ENCODE results near the gene STOML3.

The STOML3 gene

DNA sequence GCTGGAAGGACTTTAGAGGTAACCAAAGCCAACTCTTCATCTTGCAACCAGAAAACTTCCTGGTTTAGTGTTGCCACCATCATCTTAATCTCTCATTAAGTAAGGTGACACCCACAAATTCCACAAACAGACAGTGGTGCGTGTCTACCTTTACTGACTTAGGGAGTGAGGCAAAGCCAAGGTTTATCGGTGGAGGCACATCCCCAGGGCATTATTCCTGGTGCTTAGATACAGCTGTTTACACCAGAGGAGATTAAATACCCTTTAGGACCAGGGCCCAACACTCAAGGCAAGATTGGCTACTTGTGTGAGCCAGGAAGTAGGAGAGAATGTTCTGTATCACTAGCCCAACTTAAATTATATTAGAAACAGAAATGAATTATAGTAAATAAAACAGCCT lies 9.5 kb downstream of the STOML3 start:
- DNase-seq (ENCODE audit: low spot score) = no peak

DNA sequence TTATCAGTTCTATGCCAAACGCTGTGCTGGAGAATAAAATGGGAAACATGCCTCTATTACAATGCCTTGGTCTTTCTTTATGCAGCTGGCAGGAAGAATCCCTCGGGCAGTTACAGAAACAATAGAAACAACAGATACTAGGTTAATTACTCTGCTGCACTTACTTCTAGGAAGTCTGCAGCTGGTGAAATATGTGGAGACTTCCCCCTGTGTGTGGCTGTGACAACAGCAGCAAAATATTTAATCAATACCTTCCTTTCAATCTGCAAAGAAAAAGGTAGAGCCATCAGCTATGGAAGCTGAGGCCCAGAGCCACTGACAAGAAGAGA lies 9.9 kb downstream of the STOML3 start:
- DNase-seq (ENCODE audit: low spot score) = no peak

DNA sequence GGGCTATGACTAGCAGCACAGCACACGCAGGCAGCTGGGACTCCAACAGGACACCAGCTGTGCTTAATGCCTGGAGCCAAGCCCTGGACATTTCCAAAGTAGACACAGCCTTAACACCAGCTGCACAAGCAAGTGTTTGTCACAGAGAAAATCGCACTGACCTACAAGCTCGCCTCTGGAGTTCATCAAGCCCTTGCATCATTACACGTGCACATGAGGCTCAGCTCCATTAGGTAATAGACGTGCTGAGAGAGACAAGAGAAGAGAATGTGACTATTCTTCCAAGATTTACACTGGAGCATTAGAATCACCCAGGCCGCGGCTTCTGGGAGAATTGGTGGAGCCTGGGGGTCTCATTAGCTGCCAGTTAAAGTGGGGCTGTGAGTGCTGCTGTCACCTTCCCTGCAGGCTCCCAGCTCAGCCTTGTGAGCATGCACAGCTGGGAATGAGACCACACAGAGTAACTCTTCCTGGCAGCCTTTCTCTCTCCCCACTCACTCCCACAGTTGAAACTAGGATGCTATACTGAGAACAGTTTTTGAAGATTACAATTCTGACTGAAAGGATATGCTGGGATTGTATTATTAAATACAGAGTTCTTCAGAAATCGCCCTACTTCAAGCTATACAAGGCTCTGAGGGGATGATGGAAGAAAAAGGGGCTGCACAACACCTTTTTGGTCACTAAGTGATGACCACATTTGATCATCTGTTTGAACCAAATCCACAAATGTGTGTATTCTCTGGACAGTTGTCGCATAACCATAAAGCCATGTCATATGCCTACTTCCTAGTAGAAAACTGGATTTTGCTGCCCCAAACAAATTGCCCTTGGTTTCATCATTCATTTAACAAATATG lies 10.5 kb downstream of the STOML3 start:
- no peak for DNase-seq (ENCODE audit: low spot score)

DNA sequence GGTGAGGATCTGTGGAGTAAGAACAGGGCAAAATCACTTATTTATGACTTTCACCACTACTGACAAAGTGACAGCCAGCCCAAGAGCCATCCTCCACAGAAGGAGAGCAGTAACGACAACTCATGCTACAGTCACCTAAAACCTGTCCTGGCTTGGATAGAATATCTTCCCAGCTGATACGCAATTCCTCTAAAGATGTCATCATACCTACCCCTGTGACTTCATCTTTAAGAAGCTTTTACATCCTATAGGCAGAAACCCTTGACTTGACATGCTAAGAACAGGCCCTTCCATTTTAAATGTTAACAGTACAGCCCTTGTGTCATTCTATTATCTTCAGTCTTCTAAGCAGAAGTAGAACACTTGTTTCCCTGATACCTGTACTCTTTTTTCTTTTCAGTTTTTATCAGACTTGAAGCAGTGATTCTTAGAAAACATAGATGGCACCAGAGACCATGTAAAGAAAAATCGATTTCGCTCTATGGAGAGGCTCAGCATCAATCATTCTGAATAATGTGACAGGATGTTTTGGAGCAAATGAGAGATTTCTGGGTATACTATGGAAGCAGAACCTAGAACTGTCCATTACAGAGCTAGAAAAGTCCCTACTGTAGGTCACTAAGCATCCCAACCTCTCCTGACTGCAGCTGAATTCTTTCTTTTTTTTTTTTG lies 20.1 kb downstream of the STOML3 start:
- no peak for DNase-seq (ENCODE audit: low spot score)

DNA sequence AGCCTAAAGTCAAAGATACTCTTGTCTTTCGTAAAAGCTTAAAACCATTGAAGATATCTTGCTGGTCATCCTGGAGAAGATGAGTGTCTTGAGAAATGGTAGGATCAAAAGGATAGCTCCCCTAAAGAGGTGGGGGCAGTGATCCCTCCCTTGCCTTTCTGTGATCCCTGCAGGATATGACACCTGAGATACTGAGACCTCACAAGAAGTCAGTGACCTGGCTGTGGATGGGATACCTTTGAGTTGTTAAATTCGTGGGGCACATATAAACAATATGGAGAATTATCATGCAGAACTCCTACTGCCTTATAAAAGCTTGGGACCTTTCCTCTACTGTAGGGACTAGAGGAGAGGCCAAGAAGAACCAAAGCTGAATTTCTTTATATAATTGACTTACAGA lies 21.4 kb downstream of the STOML3 start:
- no peak for DNase-seq (ENCODE audit: low spot score)

DNA sequence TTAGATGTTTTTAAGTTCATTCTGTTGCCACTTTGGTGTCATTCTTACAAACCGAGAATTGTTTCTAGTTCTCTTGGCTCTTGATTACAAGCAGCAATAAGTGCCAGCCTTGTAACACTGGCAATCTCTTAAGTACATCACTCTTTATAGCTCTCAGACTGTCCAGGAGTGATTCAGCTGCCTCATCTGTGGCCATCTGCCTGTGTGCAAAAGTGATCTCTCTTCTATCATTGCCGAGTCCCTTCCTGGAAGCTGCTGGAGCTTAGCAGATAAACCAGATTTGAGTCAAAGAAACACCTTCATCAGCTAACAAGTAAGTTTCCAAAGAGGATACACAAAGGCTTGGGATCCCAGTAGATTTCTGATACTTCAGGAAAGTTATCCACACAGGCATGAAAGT lies 23.2 kb downstream of the STOML3 start:
- no peak for DNase-seq (ENCODE audit: low spot score)

DNA sequence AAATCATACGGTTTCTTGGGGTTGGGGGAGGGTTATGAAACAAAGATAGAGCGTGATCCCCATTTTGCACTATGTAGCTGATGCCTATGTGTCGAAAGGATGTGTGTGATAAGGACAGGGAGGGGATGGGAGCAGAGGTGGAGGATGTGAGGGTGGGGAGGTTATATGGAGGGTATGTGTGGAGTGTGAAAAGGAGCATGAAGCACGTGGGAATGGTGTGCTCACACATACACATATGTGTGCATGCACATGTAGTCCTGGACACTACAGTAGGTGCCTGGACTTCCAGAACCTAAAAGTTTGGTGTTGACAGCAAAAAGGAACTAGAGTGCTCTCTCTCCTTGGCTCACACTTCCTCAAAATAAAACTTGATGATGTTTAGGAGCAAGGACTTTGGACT lies 25.4 kb downstream of the STOML3 start:
- no peak for DNase-seq (ENCODE audit: low spot score)

DNA sequence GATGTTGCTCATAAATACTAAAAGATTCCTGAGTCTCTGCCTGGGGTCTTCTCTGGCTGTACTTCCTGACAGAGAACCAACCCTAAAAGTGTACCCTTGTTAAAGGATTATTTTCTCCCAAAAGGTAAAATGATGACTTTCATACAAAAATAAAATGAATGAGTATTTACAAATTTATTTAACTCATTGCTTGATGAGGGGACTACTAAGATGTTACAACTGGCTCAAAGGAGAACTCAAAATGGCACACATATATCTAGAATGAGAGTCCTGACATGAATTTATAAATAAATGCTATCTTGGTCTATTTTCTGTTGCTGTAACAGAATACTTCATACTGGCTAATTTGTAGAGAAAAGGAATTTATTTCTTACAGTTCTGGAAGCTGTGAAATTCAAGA lies 30.5 kb downstream of the STOML3 start:
- no peak for DNase-seq (ENCODE audit: low spot score)

DNA sequence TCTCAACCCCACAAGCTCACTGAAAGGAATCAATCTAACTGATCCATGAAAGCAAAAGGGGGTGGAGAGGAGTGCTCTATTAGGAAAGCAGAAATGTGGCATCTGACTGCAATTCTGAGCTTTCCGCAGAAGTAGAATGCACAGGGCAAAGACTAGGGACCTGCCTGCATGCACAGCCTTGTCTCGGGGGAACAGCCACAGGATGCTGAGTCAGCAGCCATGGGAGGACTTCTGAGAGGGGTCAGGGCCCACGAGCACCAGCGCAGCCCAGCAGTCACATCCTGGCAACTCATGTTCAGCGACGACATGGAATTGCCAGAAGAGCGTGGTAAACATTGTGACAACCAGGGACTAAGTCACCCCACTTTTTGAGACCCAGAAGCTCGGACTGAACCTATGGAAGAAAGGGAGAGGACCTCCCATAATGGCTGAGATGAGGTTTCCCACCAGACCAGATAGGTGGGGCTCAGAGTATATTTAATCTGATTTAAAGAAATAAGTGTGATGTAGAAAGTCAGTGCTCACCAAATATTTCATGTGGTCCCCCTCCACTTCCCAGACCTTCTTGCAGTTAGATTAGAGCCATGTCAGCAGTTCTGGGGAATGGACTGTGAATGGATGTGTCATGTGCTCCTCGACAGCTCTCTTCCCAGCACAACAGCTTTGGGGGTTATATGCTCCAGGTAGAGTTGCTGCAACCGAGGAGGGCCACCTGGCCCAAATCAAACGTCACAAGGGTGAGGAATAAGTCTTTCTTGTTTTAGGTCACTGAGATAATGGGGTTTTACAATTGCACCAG lies 32.6 kb downstream of the STOML3 start:
- no peak for DNase-seq (ENCODE audit: low spot score)

DNA sequence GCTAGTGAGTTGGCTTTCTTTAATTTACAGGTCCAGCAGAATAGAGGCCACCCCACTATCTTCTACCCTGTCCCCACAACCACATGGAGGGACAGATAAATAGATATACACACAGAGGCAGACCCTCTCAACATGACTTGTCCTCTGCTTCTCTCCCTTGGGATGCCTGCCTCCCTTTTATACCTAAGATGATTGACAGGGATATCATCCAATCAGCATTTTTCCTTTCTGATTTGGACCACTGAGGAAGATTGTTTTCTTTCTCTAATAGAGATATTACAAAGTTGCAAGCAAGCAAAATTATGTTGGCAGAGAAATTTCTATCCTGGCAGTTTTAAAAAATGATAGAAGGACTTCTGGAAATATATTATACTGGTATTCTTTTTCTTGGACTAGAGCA lies 35.8 kb downstream of the STOML3 start:
- no peak for DNase-seq (ENCODE audit: low spot score)

DNA sequence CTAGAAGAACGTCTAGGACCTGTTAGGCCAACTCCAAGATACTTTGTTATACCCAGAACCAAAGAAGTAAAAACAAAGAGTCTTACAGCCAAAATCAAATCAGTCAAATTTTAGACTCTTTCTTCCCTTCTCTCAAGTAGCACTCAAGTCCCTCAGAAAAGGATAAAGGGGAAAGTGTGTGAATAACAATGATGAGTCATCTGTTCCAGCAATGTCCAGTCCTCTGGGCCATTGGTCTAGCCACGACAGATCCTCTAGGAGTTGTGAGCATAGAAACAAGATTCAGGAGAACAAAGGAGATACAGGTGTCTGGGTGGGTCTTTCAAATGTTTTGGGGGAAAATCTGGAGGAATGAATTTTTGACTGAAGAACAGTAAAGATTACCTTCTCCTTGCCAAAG lies 36.3 kb downstream of the STOML3 start:
- no peak for DNase-seq (ENCODE audit: low spot score)

DNA sequence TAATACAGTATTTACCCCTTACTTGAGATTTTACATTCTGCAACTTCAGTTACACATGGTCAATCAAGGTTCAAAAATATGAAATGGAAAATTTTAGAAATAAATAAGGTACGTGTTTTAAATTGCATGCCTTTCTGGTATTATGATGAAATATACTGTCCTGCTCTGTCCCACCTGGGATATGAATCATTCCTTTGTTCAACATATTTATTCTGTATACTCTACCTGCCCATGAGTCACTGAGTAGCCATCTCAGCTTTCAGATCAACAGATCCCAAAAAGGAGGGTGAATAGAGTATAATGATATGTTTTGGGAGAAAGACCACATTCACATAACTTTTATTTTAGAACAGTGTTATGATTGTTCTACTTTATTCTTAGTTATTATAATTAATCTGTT lies 37.8 kb downstream of the STOML3 start:
- DNase-seq (ENCODE audit: low spot score) = no peak

DNA sequence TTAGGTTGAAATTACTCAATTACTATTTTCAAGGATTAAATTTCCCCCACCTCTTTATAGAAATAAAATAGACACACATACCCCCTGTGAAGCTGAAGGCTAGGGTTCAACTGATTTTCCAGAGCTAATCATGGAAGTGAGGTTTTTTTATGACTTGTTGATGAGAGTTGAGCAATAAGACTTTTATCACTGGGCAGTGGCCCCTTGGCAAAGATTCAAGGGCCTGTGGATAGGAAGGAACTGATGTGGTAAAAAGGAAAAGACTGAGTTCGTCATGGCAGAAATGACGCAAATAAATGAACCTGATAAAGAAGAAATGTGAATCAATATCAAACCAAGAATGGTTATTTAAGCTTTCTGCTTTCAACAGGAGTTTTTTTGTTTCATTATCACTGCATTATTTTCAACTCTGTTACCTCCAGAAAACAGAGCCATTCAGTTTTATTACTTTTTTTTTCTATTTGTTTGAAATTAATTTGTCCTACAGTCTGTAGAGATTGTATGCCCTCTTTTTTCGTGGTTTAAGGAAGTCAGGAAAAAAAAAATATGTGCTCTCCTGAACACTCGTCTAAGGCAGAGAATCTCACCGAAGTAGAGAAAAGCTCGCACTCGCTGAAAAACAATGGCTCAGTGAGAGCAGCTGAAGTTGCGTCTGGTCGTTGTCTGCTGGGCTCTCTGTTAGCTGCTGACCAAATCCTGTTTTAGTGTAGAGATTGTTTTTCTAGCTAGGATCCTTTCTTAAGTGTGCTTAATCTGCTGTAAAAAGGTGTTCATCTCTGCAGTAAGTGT lies 38.9 kb downstream of the STOML3 start:
- no peak for DNase-seq (ENCODE audit: low spot score)

DNA sequence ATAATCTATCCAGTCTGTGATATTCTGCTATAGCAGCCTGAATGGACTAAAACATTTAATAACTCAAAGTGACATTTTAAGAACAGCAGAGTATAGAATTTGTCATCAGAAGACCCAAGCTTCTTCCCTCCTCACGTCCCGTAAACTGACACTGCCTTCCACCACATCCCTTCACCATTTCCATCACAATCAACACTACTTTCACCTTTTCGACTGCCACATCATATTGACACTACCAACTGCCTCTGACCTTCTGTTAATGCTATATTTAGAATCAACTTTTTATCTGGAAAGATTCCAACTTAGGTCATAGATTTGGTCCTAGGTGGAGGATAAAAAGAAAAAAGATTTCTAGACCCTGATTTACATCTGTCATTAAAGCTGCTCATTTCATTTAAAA lies 39.6 kb downstream of the STOML3 start:
- DNase-seq (ENCODE audit: low spot score) = no peak

DNA sequence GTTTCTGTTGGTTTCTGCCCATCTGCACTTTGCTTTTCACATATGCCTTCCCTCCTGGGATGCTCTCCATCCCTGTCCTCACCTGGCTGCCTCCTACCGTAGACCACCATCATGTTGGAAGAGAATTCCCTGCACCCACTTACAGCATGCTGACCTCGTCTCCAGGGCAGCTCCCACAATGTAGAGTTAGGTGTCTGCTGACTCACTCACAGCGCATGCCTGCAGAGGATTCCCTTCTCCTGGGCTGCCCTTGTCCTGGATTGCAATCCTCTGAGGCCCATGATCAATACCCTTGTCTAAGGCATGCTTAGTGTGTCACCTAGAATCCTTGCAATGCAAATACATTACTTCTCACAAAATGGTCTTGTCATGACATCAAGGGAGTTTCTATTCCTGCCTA lies 43.6 kb downstream of the STOML3 start:
- no peak for DNase-seq (ENCODE audit: low spot score)

DNA sequence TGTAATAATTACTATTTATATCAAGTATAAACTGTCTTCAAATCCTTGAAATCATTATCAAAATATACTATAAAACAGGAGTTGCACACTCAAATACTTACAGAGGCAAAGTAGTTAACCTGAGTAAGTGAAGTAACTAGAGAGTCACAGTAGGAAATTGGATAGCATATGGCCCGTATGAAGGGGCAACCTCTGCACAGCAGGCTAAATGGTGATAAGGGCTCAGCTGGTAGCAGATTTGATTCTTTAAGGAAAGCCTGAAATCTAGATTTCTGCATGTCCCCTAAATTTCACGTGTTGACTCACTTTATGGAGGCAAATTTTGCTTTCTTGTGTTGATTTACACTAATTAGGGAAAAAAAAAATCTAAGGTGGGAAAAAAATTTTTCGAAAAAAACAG lies 46.4 kb downstream of the STOML3 start:
- no peak for DNase-seq (ENCODE audit: low spot score)

DNA sequence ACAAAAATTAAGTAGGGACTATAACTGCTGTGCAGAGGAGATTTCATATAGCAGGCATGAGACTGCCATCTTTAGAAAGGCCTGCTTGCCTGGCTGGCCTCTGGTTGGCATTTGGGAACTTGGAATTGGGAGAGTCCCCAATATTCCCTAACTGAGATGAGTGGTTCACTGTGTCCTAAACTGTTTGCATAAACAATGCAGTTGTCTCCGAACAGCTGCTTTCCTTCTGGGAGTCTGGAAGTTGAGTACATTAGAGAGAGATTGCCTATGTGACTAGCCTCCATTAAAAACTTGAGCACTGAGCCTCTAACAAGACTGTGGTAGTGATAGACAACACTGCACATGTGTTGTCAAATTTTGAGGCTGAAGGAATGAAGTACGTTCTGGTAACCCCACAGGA lies 47.4 kb downstream of the STOML3 start:
- DNase-seq (ENCODE audit: low spot score) = no peak

DNA sequence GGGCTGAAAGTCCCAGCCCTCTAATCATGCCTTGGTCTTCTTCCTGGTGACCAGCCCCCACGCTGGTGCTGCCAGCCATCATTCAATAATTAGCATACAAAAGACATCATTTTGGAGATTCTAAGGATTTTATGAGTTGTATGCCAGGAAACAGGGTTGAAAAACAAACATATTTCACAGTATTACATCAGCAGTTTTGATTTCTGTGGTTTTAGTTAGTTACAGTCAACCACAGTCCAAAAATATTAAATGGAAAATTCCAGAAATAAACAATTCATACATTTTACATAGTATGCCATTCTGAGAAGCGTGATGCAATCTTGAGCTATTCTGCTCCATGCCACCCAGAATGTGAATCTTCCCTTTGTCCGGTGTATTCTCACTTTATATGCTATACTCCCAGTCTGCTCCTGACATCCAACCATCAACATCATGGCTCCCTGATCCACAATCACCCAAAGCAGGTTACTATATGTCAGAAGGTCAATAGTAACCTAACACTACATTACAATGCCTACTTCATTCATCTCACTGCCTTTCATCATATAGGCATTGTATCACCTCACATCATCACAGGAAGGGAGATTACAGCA lies 49.2 kb downstream of the STOML3 start:
- no peak for DNase-seq (ENCODE audit: low spot score)

DNA sequence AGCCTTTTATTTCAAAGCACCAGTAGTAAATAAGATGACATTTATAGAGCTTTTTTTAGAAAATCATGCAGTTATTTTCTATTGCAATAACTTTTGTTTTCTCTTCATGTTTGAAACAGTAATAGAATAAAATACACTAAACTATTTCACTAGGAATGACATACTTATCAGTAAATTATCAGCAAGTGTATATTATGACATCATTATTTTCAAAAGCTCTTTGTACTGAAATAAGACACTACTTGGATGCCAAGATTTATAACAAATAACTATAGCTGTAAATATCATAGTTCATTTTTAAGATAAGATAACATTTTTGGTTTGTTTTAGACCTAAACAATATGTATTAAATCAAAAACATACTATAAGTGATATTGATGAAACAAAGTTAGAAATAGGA lies 56.8 kb downstream of the STOML3 start:
- no peak for DNase-seq (ENCODE audit: low spot score)

DNA sequence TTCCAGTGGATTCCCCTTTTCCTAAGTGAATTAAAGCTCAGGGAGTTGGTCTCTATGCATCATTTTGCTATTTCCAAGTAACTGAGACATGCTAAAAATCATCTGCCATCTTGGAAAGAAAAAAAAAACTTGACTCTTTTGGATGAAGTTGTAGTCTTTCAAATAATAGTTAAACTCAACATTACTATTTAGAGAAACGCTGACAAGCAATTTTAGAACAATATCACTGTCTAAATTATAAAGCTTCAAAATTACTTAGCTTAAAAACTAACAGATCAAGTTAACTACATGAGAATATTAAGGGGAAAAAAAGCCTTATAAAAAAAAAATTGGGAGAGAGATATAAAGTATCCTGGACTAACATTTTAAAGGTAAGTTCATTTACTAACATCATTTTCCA lies 68.5 kb downstream of the STOML3 start:
- no peak for DNase-seq (ENCODE audit: low spot score)

DNA sequence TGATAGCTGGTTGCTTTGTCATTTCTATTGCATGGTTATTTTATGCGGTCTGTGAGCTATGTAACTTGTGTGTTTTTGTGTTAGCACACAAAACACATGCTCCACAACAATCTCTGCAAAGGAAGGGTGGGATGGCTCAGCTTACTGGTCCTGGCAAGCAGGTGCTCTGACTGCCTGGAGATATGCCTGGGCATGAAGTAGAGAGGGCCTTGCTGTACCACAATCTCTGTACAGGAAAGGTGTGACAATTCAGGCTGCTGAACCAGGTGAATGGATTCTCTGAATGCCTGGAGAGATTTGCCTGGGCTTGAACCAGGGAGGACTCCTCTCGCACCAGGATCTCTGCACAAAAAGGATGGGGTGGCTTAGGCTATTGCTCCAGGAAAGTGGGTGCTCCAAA lies 69.5 kb downstream of the STOML3 start:
- no peak for DNase-seq (ENCODE audit: low spot score)
